ENCODE measurements around the gene TSPEAR.

DNA sequence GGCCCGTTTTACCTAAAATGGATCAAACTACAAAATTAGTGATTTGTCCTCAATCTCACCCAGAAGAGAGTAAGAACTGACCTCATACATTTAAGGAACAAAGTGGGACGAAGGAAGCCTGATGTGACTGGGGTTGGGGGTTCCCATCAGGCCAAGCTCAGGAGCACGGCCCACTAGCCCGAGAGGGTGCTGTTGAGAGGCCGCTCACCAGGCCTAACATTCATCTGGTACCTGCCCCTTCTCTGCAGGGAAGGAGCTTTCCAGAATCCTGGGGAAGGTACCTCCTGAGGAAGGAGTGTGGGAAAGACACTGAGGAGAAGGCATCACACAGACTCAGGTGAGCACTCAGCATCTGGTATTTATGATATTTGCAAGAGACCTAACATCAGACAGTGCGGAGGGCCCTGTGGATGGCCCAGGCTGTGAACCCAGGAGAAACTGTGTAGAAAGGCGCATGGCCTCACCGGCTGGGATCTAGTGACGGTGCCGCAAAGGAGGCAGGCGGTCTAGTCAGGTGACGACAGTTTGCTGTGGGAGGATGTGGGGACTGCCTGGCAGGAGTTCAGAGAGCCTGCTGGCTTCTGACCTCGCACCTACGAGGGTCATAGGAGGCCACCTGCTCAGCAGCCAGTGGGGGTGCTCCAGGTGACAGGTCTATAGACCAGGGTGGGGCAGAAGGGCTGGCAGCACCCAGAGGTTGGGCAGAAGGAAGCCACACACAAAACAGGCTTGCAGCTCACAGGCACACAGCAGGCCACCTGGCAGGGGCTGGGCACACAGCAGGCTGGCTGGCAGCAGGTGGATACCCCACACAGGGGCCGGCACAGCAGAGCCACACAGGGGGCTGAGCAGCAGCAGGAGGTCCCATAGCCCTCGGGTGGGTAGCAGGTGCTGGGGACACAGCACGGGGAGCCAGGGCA is 57.5 kb downstream of the TSPEAR start:
- TF ChIP-seq, protein P1, sequence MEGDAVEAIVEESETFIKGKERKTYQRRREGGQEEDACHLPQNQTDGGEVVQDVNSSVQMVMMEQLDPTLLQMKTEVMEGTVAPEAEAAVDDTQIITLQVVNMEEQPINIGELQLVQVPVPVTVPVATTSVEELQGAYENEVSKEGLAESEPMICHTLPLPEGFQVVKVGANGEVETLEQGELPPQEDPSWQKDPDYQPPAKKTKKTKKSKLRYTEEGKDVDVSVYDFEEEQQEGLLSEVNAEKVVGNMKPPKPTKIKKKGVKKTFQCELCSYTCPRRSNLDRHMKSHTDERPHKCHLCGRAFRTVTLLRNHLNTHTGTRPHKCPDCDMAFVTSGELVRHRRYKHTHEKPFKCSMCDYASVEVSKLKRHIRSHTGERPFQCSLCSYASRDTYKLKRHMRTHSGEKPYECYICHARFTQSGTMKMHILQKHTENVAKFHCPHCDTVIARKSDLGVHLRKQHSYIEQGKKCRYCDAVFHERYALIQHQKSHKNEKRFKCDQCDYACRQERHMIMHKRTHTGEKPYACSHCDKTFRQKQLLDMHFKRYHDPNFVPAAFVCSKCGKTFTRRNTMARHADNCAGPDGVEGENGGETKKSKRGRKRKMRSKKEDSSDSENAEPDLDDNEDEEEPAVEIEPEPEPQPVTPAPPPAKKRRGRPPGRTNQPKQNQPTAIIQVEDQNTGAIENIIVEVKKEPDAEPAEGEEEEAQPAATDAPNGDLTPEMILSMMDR (IDR thresholded peaks at IDR 0.05) = no peak
- TF ChIP-seq, protein P2, sequence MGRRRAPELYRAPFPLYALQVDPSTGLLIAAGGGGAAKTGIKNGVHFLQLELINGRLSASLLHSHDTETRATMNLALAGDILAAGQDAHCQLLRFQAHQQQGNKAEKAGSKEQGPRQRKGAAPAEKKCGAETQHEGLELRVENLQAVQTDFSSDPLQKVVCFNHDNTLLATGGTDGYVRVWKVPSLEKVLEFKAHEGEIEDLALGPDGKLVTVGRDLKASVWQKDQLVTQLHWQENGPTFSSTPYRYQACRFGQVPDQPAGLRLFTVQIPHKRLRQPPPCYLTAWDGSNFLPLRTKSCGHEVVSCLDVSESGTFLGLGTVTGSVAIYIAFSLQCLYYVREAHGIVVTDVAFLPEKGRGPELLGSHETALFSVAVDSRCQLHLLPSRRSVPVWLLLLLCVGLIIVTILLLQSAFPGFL (CRISPR knock-in tag; IDR thresholded peaks at IDR 0.05; ENCODE audit: borderline replicate concordance) = no peak
- TF ChIP-seq, protein P3, sequence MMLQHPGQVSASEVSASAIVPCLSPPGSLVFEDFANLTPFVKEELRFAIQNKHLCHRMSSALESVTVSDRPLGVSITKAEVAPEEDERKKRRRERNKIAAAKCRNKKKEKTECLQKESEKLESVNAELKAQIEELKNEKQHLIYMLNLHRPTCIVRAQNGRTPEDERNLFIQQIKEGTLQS (CRISPR knock-in tag; conservative IDR thresholded peaks at IDR 0.05) = no peak
- no peak for TF ChIP-seq FOXJ3 (CRISPR knock-in tag; IDR thresholded peaks at IDR 0.05; ENCODE audit: borderline replicate concordance)
- TF ChIP-seq, protein P4, sequence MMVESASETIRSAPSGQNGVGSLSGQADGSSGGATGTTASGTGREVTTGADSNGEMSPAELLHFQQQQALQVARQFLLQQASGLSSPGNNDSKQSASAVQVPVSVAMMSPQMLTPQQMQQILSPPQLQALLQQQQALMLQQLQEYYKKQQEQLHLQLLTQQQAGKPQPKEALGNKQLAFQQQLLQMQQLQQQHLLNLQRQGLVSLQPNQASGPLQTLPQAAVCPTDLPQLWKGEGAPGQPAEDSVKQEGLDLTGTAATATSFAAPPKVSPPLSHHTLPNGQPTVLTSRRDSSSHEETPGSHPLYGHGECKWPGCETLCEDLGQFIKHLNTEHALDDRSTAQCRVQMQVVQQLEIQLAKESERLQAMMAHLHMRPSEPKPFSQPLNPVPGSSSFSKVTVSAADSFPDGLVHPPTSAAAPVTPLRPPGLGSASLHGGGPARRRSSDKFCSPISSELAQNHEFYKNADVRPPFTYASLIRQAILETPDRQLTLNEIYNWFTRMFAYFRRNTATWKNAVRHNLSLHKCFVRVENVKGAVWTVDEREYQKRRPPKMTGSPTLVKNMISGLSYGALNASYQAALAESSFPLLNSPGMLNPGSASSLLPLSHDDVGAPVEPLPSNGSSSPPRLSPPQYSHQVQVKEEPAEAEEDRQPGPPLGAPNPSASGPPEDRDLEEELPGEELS (CRISPR knock-in tag; IDR thresholded peaks at IDR 0.05) = no peak
- TF ChIP-seq SMAD4 (CRISPR knock-in tag; IDR thresholded peaks at IDR 0.05) = no peak
- no peak for TF ChIP-seq ZNF232 (CRISPR knock-in tag; IDR thresholded peaks at IDR 0.05)
- TF ChIP-seq, protein P5, sequence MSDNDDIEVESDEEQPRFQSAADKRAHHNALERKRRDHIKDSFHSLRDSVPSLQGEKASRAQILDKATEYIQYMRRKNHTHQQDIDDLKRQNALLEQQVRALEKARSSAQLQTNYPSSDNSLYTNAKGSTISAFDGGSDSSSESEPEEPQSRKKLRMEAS (CRISPR knock-in tag; IDR thresholded peaks at IDR 0.05) = no peak
- TF ChIP-seq, protein P6, sequence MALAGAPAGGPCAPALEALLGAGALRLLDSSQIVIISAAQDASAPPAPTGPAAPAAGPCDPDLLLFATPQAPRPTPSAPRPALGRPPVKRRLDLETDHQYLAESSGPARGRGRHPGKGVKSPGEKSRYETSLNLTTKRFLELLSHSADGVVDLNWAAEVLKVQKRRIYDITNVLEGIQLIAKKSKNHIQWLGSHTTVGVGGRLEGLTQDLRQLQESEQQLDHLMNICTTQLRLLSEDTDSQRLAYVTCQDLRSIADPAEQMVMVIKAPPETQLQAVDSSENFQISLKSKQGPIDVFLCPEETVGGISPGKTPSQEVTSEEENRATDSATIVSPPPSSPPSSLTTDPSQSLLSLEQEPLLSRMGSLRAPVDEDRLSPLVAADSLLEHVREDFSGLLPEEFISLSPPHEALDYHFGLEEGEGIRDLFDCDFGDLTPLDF (CRISPR knock-in tag; IDR thresholded peaks at IDR 0.05) = no peak
